Body of pancreas (tissue), 4 donors: Measurements from ENCODE around the gene ATOH8. TPM values are rescaled to one million over a fixed set of nuclear protein-coding genes. Genes with fewer than 3 reads are reported as not detected.

Source experiments
- ATAC-seq: fragments of 150-250 bp; one replicate; pipeline ENCODE4 v1.9.1; 2016
- DNase-seq, 4 donors: peaks; one replicate each; pipeline ENCODE4 v3.0.0-alpha.2; 2019
- H3K27ac ChIP-seq, 4 donors: fragments of 200-600 bp; sonication (generic); 1 replicate in 3 of 4; 2 replicates in 1 of 4; pipeline versions ENCODE4 v1.5.1 to v1.6.1; 2016 to 2019; ENCODE audit warnings: mild to moderate bottlenecking in 1 of 4, mixed read lengths in 1 of 4, moderate library complexity in 1 of 4
- H3K27me3 ChIP-seq, 2 donors: fragments of 200-600 bp; sonication (generic); one replicate each; pipeline ENCODE4 v1.6.0; 2016; ENCODE audit warnings: mild to moderate bottlenecking in 1 of 2
- H3K36me3 ChIP-seq, 2 donors: fragments of 200-600 bp; sonication (generic); replicated peaks in 1 of 2; 2 replicates each; pipeline ENCODE4 v1.5.1; 2016; ENCODE audit warnings: low read depth in 2 of 2; ENCODE audit not compliant: insufficient read depth in 1 of 2
- H3K4me1 ChIP-seq: fragments of 200-600 bp; sonication (generic); one replicate; pipeline ENCODE4 v1.6.0; 2016
- H3K4me3 ChIP-seq, 2 donors: fragments of 200-600 bp; sonication (generic); 1 replicate in 1 of 2; 2 replicates in 1 of 2; pipeline ENCODE4 v1.5.1; 2016 to 2019
- H3K9me3 ChIP-seq, 3 donors: fragments of 200-600 bp; sonication (generic); 1 replicate in 2 of 3; 2 replicates in 1 of 3; pipeline ENCODE4 v1.5.1; 2016
- CTCF ChIP-seq, 7 experiments: fragments of 450-650 bp in 4 of 7; fragments of 200-600 bp in 3 of 7; sonication (generic) in 3 of 7; IDR thresholded peaks; one replicate each; pipeline ENCODE4 v1.5.1; 2016 to 2019; ENCODE audit warnings: antibody characterized with exemption in 7 of 7
- POLR2A ChIP-seq, 3 donors: fragments of 450-650 bp; IDR thresholded peaks; one replicate each; pipeline ENCODE4 v1.6.1; 2016; ENCODE audit warnings: antibody characterized with exemption in 3 of 3, mild to moderate bottlenecking in 2 of 3
- WGBS, 2 donors: methylation state at CpG; one replicate each; pipeline ENCODE4 v1.1.5; 2017; 5-methylcytosine and 5-hydroxymethylcytosine counted together
- intact Hi-C: fragments of 100-400 bp; cut with DNase I; formaldehyde crosslinking; loops from one replicate; pipeline ENCODE4 v1.15.1; 2023
- total RNA-seq, 2 donors: library from RNA; depleted of rRNA; stranded (reverse); fragments of >200 nt; gene quantifications; one replicate each; pipeline ENCODE4 v1.1.0, GENCODE V29; 2016

ATOH8 gene
- total RNA-seq, 2 donors from 2014 or later = 12.9 to 14.5 TPM

GRCh38 chr2:85779641-85780315 lies 26.0 kb downstream of the ATOH8 start:
- peak; percentile 61 to 78 (median 73) for DNase-seq
- WGBS, 2 donors = 63 to 72% methylated on average over 11 to 12 of the region's 12 CpGs
- peaks cover 18% of the 10 kb centered on the region for H3K4me1 ChIP-seq
- peak; percentile 71 for ATAC-seq
- no peak overlapping the region for H3K4me3 ChIP-seq
- H3K9me3 ChIP-seq = no peaks in the 10 kb centered on the region
- H3K27ac ChIP-seq = no peak overlapping the region
- TF ChIP-seq CTCF (IDR thresholded peaks at IDR 0.05) = no peak
- no peak for TF ChIP-seq POLR2A (IDR thresholded peaks at IDR 0.05)
- H3K27me3 ChIP-seq = no peaks in the 10 kb centered on the region
- intact Hi-C loops = no loop called here
- H3K36me3 ChIP-seq = no peaks in the 10 kb centered on the region

GRCh38 chr2:85780316-85781012 lies 26.7 kb downstream of the ATOH8 start:
- no peak for DNase-seq
- WGBS, 2 donors = 75 to 77% methylated on average over 13 to 14 of the region's 14 CpGs
- intact Hi-C loops = no loop called here
- Histone ChIP-seq H3K27me3 (no peaks in the 10 kb centered on the region), H3K4me1 (peaks cover 18% of the 10 kb centered on the region), H3K27ac (no peak overlapping the region), H3K9me3 (no peaks in the 10 kb centered on the region), H3K36me3 (no peaks in the 10 kb centered on the region), H3K4me3 (no peak overlapping the region)
- ATAC-seq = no peak
- TF ChIP-seq POLR2A (IDR thresholded peaks at IDR 0.05) (no peak), CTCF (IDR thresholded peaks at IDR 0.05) (no peak)

- WGBS, 2 donors = 76 to 81% methylated on average over 5 of the region's 5 CpGs
- intact Hi-C loops = no loop called here
- ATAC-seq (no peak), DNase-seq (no peak)
- Histone ChIP-seq H3K9me3 (no peaks in the 10 kb centered on the region), H3K4me3 (no peak overlapping the region), H3K27ac (no peak overlapping the region), H3K36me3 (no peaks in the 10 kb centered on the region), H3K27me3 (no peaks in the 10 kb centered on the region), H3K4me1 (peaks cover 18% of the 10 kb centered on the region)
- TF ChIP-seq POLR2A (IDR thresholded peaks at IDR 0.05) (no peak), CTCF (IDR thresholded peaks at IDR 0.05) (no peak)
Measured at GRCh38 chr2:85781013-85781332, 27.2 kb downstream of the ATOH8 start.

GRCh38 chr2:85783796-85784195 lies 30.0 kb downstream of the ATOH8 start:
- intact Hi-C loops = no loop called here
- Histone ChIP-seq H3K27me3 (no peaks in the 10 kb centered on the region), H3K4me1 (peaks cover 15% of the 10 kb centered on the region), H3K27ac (no peak overlapping the region), H3K4me3 (no peak overlapping the region), H3K9me3 (no peaks in the 10 kb centered on the region), H3K36me3 (no peaks in the 10 kb centered on the region)
- WGBS, 2 donors = 87 to 91% methylated on average over 7 of the region's 7 CpGs
- TF ChIP-seq POLR2A (IDR thresholded peaks at IDR 0.05) = no peak
- no peak for TF ChIP-seq CTCF (IDR thresholded peaks at IDR 0.05)
- no peak for ATAC-seq
- DNase-seq = no peak
